GM19328 (cell line): Measurements from ENCODE around the gene JUN.

Source experiments
- ATAC-seq: cut with Tn5 transposase; IDR thresholded peaks from one replicate; pipeline ENCODE4 v1.9.1; 2021; ENCODE audit warnings: mild to moderate bottlenecking, moderate library complexity; ENCODE audit not compliant: unreplicated experiment

JUN gene

GRCh38 chr1:58784758-58785441, 1.1 kb upstream of the JUN start:
- ATAC-seq, result no peak

GRCh38 chr1:58783090-58783992, 506 bp downstream of the JUN start:
- ATAC-seq, result no peak

- ATAC-seq, result no peak
Observed at GRCh38 chr1:58782178-58783089, 1.4 kb downstream of the JUN start.

- no peak for ATAC-seq
Observed at GRCh38 chr1:58781541-58782177, 2.2 kb downstream of the JUN start.

- no peak for ATAC-seq
Observed at GRCh38 chr1:58780836-58781452, 2.9 kb downstream of the JUN start.

- ATAC-seq, result no peak
Observed at GRCh38 chr1:58780411-58780810, 3.4 kb downstream of the JUN start.

- no peak for ATAC-seq
Observed at GRCh38 chr1:58779801-58780382, 4.0 kb downstream of the JUN start.

- ATAC-seq, result no peak
Observed at GRCh38 chr1:58779059-58779754, 4.6 kb downstream of the JUN start.

GRCh38 chr1:58778385-58779000, 5.4 kb downstream of the JUN start:
- no peak for ATAC-seq

GRCh38 chr1:58774027-58774426, 9.8 kb downstream of the JUN start:
- ATAC-seq, result no peak

- ATAC-seq, result no peak
Observed at GRCh38 chr1:58773406-58773840, 10.4 kb downstream of the JUN start.

- ATAC-seq, result no peak
Observed at GRCh38 chr1:58769809-58770320, 14.0 kb downstream of the JUN start.

GRCh38 chr1:58768971-58769808, 14.7 kb downstream of the JUN start:
- no peak for ATAC-seq

- no peak for ATAC-seq
Observed at GRCh38 chr1:58768191-58768731, 15.6 kb downstream of the JUN start.

GRCh38 chr1:58767143-58767542, 16.7 kb downstream of the JUN start:
- ATAC-seq, result no peak

GRCh38 chr1:58765441-58765840, 18.4 kb downstream of the JUN start:
- ATAC-seq, result no peak

- no peak for ATAC-seq
Observed at GRCh38 chr1:58765006-58765405, 18.8 kb downstream of the JUN start.
